PFSK-1 (cell line): ENCODE measurements around the gene MTG2.

Experiments
- POLR2AphosphoS5 ChIP-seq: IDR thresholded peaks from 2 replicates; pipeline ENCODE4 v1.6.1; 2012; ENCODE audit warnings: low read depth, mild to moderate bottlenecking, control low read depth, low read length, moderate library complexity
- SIN3A ChIP-seq: IDR thresholded peaks from 2 replicates; pipeline ENCODE4 v1.6.1; 2012; ENCODE audit warnings: mild to moderate bottlenecking, low read length, moderate library complexity, borderline replicate concordance; ENCODE audit not compliant: insufficient read depth
- TF ChIP-seq, protein P1 (sequence below), 2 experiments: IDR thresholded peaks; 2 replicates each; pipeline versions ENCODE4 v1.6.1 to v1.8.0; 2011 to 2012; ENCODE audit warnings: low read depth in 2 of 2, low read length in 2 of 2, control low read depth in 1 of 2, inconsistent platforms in 1 of 2, mild to moderate bottlenecking in 1 of 2, moderate library complexity in 1 of 2; ENCODE audit not compliant: insufficient read depth in 1 of 2

- TF ChIP-seq SIN3A (no peak), POLR2AphosphoS5 (no peak)
- TF ChIP-seq, protein P1, sequence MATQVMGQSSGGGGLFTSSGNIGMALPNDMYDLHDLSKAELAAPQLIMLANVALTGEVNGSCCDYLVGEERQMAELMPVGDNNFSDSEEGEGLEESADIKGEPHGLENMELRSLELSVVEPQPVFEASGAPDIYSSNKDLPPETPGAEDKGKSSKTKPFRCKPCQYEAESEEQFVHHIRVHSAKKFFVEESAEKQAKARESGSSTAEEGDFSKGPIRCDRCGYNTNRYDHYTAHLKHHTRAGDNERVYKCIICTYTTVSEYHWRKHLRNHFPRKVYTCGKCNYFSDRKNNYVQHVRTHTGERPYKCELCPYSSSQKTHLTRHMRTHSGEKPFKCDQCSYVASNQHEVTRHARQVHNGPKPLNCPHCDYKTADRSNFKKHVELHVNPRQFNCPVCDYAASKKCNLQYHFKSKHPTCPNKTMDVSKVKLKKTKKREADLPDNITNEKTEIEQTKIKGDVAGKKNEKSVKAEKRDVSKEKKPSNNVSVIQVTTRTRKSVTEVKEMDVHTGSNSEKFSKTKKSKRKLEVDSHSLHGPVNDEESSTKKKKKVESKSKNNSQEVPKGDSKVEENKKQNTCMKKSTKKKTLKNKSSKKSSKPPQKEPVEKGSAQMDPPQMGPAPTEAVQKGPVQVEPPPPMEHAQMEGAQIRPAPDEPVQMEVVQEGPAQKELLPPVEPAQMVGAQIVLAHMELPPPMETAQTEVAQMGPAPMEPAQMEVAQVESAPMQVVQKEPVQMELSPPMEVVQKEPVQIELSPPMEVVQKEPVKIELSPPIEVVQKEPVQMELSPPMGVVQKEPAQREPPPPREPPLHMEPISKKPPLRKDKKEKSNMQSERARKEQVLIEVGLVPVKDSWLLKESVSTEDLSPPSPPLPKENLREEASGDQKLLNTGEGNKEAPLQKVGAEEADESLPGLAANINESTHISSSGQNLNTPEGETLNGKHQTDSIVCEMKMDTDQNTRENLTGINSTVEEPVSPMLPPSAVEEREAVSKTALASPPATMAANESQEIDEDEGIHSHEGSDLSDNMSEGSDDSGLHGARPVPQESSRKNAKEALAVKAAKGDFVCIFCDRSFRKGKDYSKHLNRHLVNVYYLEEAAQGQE (IDR thresholded peaks at IDR 0.05; ENCODE audit: insufficient read depth in 1 of 2, low read depth in 2 of 2, low read length in 2 of 2), result no peak
Observed at GRCh38 chr20:62171245-62171644, 11.6 kb upstream of the MTG2 start.
